ENCODE results near the gene ALG1. TPM values are rescaled to one million over a fixed set of nuclear protein-coding genes. Genes with fewer than 3 reads are reported as not detected.
A peak's percentile ranks its signal among the peaks of the same experiment; 100 is the strongest.
"Not testable (repeated sequence)": the region's sequence is repeated elsewhere in the genome, so short reads cannot be mapped to it uniquely, and the experiment has no call there.

ALG1 gene
- total and polyA plus RNA-seq, 5 experiments from 2014 or later = 22.8 to 27.6 (median 24.3) TPM

DNA sequence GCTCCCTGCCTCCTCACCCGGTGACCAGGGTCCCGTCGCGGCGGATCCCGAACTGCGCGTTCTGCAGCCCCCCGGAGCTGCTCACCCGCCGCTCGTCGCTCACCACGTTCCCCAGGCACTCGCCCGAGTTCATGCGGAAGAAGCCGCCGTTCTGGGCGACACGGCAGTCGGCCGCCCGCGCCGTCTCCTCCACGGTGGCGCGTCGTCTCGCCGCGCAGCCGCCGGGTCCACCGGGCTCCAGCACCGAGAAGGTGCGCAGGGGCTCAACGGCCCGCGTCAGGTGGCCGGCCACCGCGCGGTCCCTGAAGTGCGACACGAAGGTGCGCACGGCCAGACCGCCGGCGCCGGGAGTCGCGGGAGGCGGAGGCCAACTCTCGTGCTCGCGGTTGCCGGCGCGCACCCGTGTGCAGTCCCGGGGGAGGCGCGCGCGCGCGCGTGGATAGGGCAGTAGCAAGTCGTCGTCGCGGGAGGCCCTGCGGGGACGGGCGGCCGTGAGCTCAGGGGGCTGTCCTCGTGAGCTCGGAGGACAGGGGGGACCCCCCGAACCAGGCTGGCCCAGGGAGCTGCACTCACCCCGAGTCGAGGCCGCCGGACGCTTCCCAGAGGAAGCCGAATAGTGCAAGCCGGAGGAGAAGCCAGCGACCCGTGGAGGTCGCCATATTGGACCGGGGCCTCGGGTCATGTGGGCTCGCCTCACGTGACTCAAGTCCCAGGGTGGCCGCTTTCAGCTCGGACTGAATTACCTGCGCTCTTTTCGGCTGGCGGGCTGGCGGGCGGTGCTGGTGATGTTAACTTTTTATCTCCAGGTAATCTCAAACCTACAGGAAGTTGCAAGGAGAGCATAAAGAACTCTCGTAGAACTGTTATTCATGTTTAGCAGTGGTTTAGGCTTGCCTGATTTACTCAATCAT, 38.1 kb upstream of the ALG1 start, which contains the start of gene NAGPA:
Gene NAGPA, minus strand, starts transcription at position 680 of the 911 bp plus-strand sequence. Its CDS starts 21 bp downstream, at position 659.
- ATAC-seq (peak; percentile 91 to 92), DNase-seq (peak; percentile 75 to 92 (median 82))
- peaks cover 0 to 21% (median 0%) of the 10 kb centered on the region in 3 donors for H3K36me3 Mint-ChIP-seq
- no peaks in the 10 kb centered on the region for H3K27me3 Mint-ChIP-seq
- H3K27ac Mint-ChIP-seq = peak within 1 kb of the TSS; percentile 91 to 97 (median 94)
- H3K9me3 Mint-ChIP-seq = no peaks in the 10 kb centered on the region
- POLR2A ChIA-PET = interaction anchor here (0.6 to 2.7 kb wide), 7 partner anchors 9 to 276 kb away, joined by 3 to 9 read pairs (median 4); partner anchors contain the start of genes ALG1 and EEF2KMT
- peaks cover 14 to 27% (median 21%) of the 10 kb centered on the region in 4 donors for H3K4me1 Mint-ChIP-seq
- H3K4me3 Mint-ChIP-seq = peak within 1 kb of the TSS; percentile 82 to 93 (median 89)

- Mint-ChIP-seq H3K36me3 (peaks cover 0 to 17% (median 0%) of the 10 kb centered on the region in 3 donors), H3K4me1 (peaks cover 12 to 23% (median 21%) of the 10 kb centered on the region in 4 donors), H3K27me3 (no peaks in the 10 kb centered on the region), H3K4me3 (peak overlapping the region; percentile 82 to 93 (median 89)), H3K27ac (peak overlapping the region; percentile 91 to 97 (median 94)), H3K9me3 (no peaks in the 10 kb centered on the region)
- DNase-seq (no peak), ATAC-seq (no peak)
- POLR2A ChIA-PET = interaction anchor here (0.6 to 2.7 kb wide), 7 partner anchors 9 to 277 kb away, joined by 3 to 9 read pairs (median 4); partner anchors contain the start of genes ALG1 and EEF2KMT
Measured at GRCh38 chr16:5034167-5034523, 37.5 kb upstream of the ALG1 start.

GRCh38 chr16:5035909-5036227, 35.8 kb upstream of the ALG1 start:
- Mint-ChIP-seq H3K36me3 (peaks cover 0 to 9% (median 0%) of the 10 kb centered on the region in 3 donors), H3K27ac (peak overlapping the region in 1 of 10 donors; percentile 7), H3K4me1 (peaks cover 12 to 23% (median 21%) of the 10 kb centered on the region in 4 donors), H3K4me3 (peak overlapping the region in 1 of 10 donors; percentile 42), H3K9me3 (no peaks in the 10 kb centered on the region), H3K27me3 (no peaks in the 10 kb centered on the region)
- ATAC-seq (no peak), DNase-seq (no peak)
- POLR2A ChIA-PET = no interaction called here

DNA sequence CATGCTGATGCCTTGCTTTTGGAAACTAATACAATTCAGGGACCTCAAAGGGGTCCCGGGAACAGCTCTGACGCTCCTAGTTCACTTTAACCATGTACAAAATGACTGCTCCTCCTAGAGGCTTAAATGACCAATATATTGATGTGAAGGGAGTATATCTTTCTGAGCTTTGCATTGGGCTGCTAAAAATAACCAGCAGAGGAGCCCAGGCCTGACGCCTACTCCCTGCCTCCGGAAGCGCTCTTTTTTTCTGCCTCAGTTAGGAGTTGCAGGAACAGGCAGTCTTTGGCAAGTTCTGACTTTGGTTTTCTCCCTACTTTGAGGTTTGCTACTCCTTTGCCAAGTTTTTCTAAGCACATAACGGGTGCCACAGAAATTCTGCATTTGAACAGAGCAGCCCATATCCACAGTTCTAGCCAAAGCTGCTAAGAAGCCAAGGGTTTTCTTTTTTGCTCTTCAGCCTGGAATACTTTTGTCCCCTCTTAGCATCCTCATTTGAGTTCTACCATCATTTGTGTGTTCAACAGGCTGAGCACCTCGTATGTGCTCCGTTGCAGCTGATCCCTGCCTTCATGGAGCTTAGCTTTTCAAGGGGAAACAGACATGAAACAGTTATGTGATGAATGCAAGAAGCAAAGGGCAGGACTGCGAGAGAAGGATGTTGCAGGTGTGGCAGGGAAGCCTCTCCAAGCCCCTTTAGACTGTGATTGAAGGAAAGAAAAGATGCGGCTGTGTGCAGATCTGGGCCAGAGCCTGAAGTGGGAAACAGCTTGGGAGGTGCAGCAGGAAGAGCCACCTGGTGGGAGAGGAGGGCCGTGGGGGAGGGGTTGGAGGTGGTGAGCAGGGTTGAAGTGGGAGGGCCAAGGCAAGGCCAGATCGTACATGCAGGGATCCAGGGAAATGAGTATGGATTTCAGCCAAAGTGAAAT, 35.2 kb upstream of the ALG1 start:
- H3K4me3 Mint-ChIP-seq = peak overlapping the region in 1 of 10 donors; percentile 14
- DNase-seq (no peak), ATAC-seq (no peak)
- peak overlapping the region in 2 of 10 donors; percentile 13 to 27 for H3K27ac Mint-ChIP-seq
- no peaks in the 10 kb centered on the region for H3K9me3 Mint-ChIP-seq
- H3K36me3 Mint-ChIP-seq = peaks cover 0 to 3% (median 0%) of the 10 kb centered on the region in 3 donors
- no peaks in the 10 kb centered on the region for H3K27me3 Mint-ChIP-seq
- POLR2A ChIA-PET = no interaction called here
- H3K4me1 Mint-ChIP-seq = peaks cover 12 to 23% (median 21%) of the 10 kb centered on the region in 4 donors

- H3K4me3 Mint-ChIP-seq = no peak overlapping the region
- DNase-seq = no peak
- peaks cover 0 to 9% (median 7%) of the 10 kb centered on the region in 3 donors for H3K36me3 Mint-ChIP-seq
- H3K9me3 Mint-ChIP-seq = no peaks in the 10 kb centered on the region
- H3K27ac Mint-ChIP-seq = no peak overlapping the region
- ATAC-seq = no peak
- peaks cover 0 to 6% (median under 1%) of the 10 kb centered on the region in 4 donors for H3K4me1 Mint-ChIP-seq
- H3K27me3 Mint-ChIP-seq = no peaks in the 10 kb centered on the region
- POLR2A ChIA-PET = interaction anchor here (0.7 kb wide), 1 partner anchor 731 kb away, joined by 3 read pairs; no protein-coding TSS in a partner anchor
Measured at GRCh38 chr16:5040451-5040850, 31.2 kb upstream of the ALG1 start.

DNA sequence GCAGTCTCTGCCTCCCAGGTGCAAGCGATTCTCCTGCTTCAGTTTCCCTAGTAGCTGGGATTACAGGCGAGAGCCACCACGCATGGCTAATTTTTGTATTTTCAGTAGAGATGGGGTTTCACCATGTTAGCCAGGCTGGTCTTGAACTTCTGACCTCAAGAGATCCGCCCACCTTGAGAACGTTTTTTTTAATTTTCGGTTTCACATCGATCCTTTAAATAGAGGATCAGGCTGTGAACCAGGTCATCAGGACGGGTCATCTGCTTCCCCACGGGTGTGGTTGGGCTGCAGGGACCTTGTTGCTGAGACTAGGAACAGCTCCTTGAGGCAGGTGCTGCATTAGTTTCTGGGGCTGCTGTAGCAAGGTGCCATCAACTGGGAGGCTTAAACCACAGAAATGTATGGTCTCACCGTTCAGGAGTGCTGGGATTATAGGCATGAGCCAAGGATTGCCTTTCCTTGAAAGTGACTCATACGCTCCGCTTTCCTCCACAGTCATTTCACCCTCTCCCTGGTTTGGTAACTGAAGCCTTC, 30.0 kb upstream of the ALG1 start:
- ATAC-seq = no peak
- peaks cover 0 to 9% (median 7%) of the 10 kb centered on the region in 3 donors for H3K36me3 Mint-ChIP-seq
- no peaks in the 10 kb centered on the region for H3K27me3 Mint-ChIP-seq
- DNase-seq = no peak
- H3K9me3 Mint-ChIP-seq = no peaks in the 10 kb centered on the region
- H3K27ac Mint-ChIP-seq = no peak overlapping the region
- H3K4me1 Mint-ChIP-seq = peaks cover 0 to 2% (median under 1%) of the 10 kb centered on the region in 4 donors
- H3K4me3 Mint-ChIP-seq = no peak overlapping the region
- POLR2A ChIA-PET = no interaction called here

DNA sequence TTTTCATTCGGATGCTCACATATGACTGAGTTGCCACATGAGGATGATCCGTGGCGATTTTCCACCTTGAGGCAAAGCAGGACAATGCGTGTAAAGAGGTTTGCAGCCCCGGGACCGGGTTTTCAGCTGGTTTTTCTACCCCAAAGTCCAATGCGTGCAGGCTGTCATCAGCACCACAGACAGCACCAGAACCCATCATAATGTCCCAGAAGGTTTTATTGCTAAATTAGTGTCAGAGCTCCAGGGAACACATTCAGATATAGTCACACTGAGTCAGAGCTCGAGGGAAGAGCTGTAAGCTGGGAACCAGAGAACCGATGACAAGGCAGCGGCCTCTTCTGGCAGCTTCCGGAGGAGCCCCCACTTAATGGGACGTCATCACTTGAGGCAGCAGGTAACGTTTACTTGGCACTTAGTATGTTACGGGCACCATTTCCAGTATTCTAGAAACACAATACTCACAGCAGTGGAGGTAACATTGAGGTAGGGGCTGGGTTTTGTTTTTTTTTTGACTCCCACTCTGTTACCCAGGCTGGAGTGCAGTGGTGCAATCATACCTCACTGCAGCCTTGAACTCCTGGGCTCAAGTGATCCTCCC, 29.0 kb upstream of the ALG1 start:
- H3K27ac Mint-ChIP-seq = no peak overlapping the region
- H3K4me1 Mint-ChIP-seq = no peaks in the 10 kb centered on the region
- ATAC-seq = no peak
- H3K27me3 Mint-ChIP-seq = no peaks in the 10 kb centered on the region
- no peak overlapping the region for H3K4me3 Mint-ChIP-seq
- H3K36me3 Mint-ChIP-seq = peaks cover 0 to 12% (median 7%) of the 10 kb centered on the region in 3 donors
- POLR2A ChIA-PET = interaction anchor here (1.1 kb wide), 1 partner anchor 9 kb away, joined by 3 read pairs; the partner anchor contains the start of gene NAGPA
- DNase-seq = no peak
- no peaks in the 10 kb centered on the region for H3K9me3 Mint-ChIP-seq

GRCh38 chr16:5044011-5044540, 27.6 kb upstream of the ALG1 start:
- Mint-ChIP-seq H3K4me1 (no peaks in the 10 kb centered on the region), H3K36me3 (peaks cover 0 to 14% (median 10%) of the 10 kb centered on the region in 3 donors), H3K4me3 (no peak overlapping the region), H3K27me3 (no peaks in the 10 kb centered on the region), H3K27ac (no peak overlapping the region), H3K9me3 (no peaks in the 10 kb centered on the region)
- POLR2A ChIA-PET = no interaction called here
- DNase-seq (no peak), ATAC-seq (no peak)

DNA sequence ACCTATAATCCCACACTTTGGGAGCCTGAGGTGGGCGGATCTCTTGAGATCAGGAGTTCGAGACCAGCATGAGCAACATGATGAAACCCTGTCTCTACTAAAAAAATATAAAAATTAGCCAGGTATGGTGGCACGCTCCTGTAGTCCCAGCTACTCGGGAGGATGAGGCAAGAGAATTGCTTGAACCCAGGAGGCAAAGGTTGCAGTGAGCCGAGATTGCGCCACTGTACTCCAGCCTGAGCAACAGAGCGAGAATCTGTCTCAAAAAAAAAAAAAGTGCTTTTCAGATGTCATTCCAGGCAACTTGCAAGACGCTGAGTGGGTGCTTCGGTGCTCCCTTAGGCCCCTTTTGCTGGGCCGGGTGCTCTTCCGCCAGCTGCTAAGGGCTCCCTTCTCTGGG, 27.1 kb upstream of the ALG1 start:
- DNase-seq, H3K4me1 Mint-ChIP-seq, H3K9me3 Mint-ChIP-seq, H3K27ac Mint-ChIP-seq, H3K27me3 Mint-ChIP-seq, ATAC-seq, POLR2A ChIA-PET, H3K4me3 Mint-ChIP-seq: not testable (repeated sequence)
- H3K36me3 Mint-ChIP-seq = peaks cover 3 to 14% (median 10%) of the 10 kb centered on the region in 3 donors

- H3K27ac Mint-ChIP-seq = no peak overlapping the region
- H3K4me1 Mint-ChIP-seq = no peaks in the 10 kb centered on the region
- DNase-seq = no peak
- no peaks in the 10 kb centered on the region for H3K27me3 Mint-ChIP-seq
- H3K4me3 Mint-ChIP-seq = no peak overlapping the region
- peaks cover 0 to 13% (median 0%) of the 10 kb centered on the region in 9 donors for H3K9me3 Mint-ChIP-seq
- POLR2A ChIA-PET = no interaction called here
- H3K36me3 Mint-ChIP-seq = peaks cover 10 to 14% (median 13%) of the 10 kb centered on the region in 3 donors
- ATAC-seq = no peak
Measured at GRCh38 chr16:5045499-5046115, 26.0 kb upstream of the ALG1 start.

DNA sequence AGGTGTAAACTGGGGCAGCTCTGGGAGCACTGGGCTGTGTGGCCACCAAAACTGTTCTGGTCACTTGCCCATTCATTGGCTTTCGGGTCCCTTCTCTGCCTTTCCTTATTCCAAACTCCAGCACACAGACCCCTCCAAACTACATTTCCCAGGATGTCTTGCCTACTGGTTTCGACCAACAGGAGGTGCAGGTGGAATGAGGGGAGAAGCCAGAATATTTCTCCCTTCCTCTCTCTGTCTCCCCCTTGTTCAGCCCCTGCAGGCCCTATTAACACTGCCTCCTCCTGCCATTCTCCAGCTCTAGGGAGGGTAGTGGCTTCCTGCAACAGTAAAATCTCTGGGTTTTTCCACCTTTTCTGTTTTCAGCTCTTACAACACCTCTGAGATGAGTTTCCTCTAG, 24.7 kb upstream of the ALG1 start:
- POLR2A ChIA-PET = no interaction called here
- peaks cover 0 to 23% (median 6%) of the 10 kb centered on the region in 9 donors for H3K9me3 Mint-ChIP-seq
- no peak overlapping the region for H3K27ac Mint-ChIP-seq
- ATAC-seq = no peak
- peaks cover 0 to 3% (median 0%) of the 10 kb centered on the region in 4 donors for H3K4me1 Mint-ChIP-seq
- no peak overlapping the region for H3K4me3 Mint-ChIP-seq
- no peak for DNase-seq
- H3K27me3 Mint-ChIP-seq = no peaks in the 10 kb centered on the region
- H3K36me3 Mint-ChIP-seq = peaks cover 14 to 15% (median 14%) of the 10 kb centered on the region in 3 donors
